Measurements from ENCODE around the gene THSD4. TPM values are rescaled to one million over a fixed set of nuclear protein-coding genes. Genes with fewer than 3 reads are reported as not detected.

THSD4 gene
- total and polyA plus RNA-seq, 2 of the 8 experiments (the other 6 are each of a cell fraction or from before 2014, with no cell fraction given): 2.5 to 6.2 TPM

DNA sequence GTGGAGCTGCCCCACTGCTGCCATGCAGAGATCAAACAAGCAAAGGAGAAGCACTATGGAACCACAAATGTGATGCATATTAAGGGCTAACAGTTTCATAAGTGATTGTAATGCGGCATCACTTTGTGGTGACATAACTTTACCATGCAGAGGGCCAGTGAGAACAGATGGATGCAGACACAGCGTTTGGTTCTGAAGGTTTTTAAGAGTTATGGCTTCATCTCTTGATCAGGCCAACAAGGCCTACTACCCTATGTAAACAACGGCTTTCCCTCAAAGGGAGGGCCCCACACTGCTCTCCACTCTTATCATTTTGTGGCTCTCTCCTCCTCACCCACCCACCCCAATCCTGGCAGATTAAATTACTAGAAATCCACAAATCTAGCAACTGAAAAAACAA is 708.5 kb downstream of the THSD4 start:
- Histone ChIP-seq H2BK20ac (ENCODE audit: low read length) (no peak overlapping the region), H2BK15ac (ENCODE audit: low read length) (no peak overlapping the region), H2AK5ac (ENCODE audit: low read depth, low read length) (no peak overlapping the region), H2BK5ac (ENCODE audit: low read depth, low read length) (no peak overlapping the region), H4K8ac (ENCODE audit: extremely low read depth, insufficient read depth, low read length) (no peak overlapping the region), H3K4me2 (ENCODE audit: insufficient read depth in 1 of 2, low read depth in 2 of 2, low read length in 2 of 2) (no peak overlapping the region), H3K14ac (ENCODE audit: insufficient read length) (no peak overlapping the region), H4K20me1 (replicated peaks in 1 of 2; ENCODE audit: control insufficient read depth in 1 of 2, insufficient read depth in 2 of 2, low read length in 2 of 2) (no peaks in the 10 kb centered on the region), H3K79me2 (ENCODE audit: control insufficient read depth in 1 of 2, insufficient read depth in 2 of 2, low read length in 2 of 2) (no peaks in the 10 kb centered on the region), H3K36me3 (ENCODE audit: control insufficient read depth in 2 of 4, insufficient read depth in 4 of 4, low read length in 3 of 4) (peaks cover 0 to 22% (median 7%) of the 10 kb centered on the region in 4 experiments; a peak in 3 of 8 replicates), H3K23me2 (ENCODE audit: low read depth, low read length) (no peaks in the 10 kb centered on the region), H3K4ac (replicated peaks; ENCODE audit: insufficient read length, low read depth, low read length) (no peak overlapping the region), H3K18ac (ENCODE audit: extremely low read depth, low read length) (no peak overlapping the region), H3K79me1 (ENCODE audit: low read depth, low read length) (no peaks in the 10 kb centered on the region), H2AFZ (ENCODE audit: low read length) (no peak overlapping the region), H3K27me3 (replicated peaks in 1 of 4; ENCODE audit: control insufficient read depth in 3 of 4, extremely low read depth in 1 of 4, insufficient read depth in 3 of 4, low read length in 3 of 4) (no peaks in the 10 kb centered on the region), H3K56ac (replicated peaks; ENCODE audit: insufficient read length, low read depth, low read length) (no peak overlapping the region), H3K23ac (ENCODE audit: insufficient read length) (no peak overlapping the region), H2BK12ac (ENCODE audit: low read depth, low read length) (no peak overlapping the region), H2BK120ac (replicated peaks; ENCODE audit: low read depth, low read length) (no peak overlapping the region), H3K27ac (ENCODE audit: low read depth, low read length) (no peak overlapping the region), H4K91ac (replicated peaks; ENCODE audit: insufficient read length, low read length) (no peak overlapping the region), H4K5ac (ENCODE audit: insufficient read length, low read depth, low read length) (no peak overlapping the region), H3K9me3 (ENCODE audit: insufficient read depth in 2 of 2, low read depth in 1 of 2, low read length in 1 of 2) (peaks cover 9 to 21% of the 10 kb centered on the region in 2 experiments; a peak in 3 of 4 replicates), H3K4me1 (replicated peaks in 1 of 4; ENCODE audit: control insufficient read depth in 3 of 4, insufficient read depth in 4 of 4, low read length in 3 of 4) (peaks cover 0 to 12% (median 7%) of the 10 kb centered on the region in 4 experiments; a peak in 4 of 7 replicates), H3K9ac (replicated peaks in 1 of 4; ENCODE audit: extremely low read depth in 1 of 4, low read depth in 3 of 4, low read length in 3 of 4) (no peak overlapping the region), H3K4me3 (ENCODE audit: extremely low read depth in 1 of 4, insufficient read depth in 2 of 4, low read depth in 3 of 4, low read length in 4 of 4) (no peak overlapping the region)
- no peak for DNase-seq (ENCODE audit: low read depth in 1 of 2, low spot score in 2 of 2)
- no peak for TF ChIP-seq KDM5A (IDR thresholded peaks at IDR 0.05; ENCODE audit: low read length)
- ChIA-PET CTCF (ENCODE audit: partially characterized antibody) (no interaction called here), POLR2A (ENCODE audit: partially characterized antibody) (no interaction called here)
- WGBS, 2 experiments (ENCODE audit: extremely low coverage in 1 of 2, insufficient coverage in 1 of 2, insufficient read length in 1 of 2, insufficient replicate concordance in 2 of 2, low coverage in 1 of 2, low lambda C conversion rate in 2 of 2, missing lambda C conversion rate in 1 of 2): 92% methylated on average over 3 of the region's 3 CpGs; no CpG with 5 or more reads in 1 of the 2 experiments
- no peak for FAIRE-seq

Measured in H1 (cell line).